CD4-positive, alpha-beta memory T cell (primary cell): Measurements from ENCODE around the gene GALNT18. TPM values are rescaled to one million over a fixed set of nuclear protein-coding genes. Genes with fewer than 3 reads are reported as not detected.

Source experiments
- CTCF ChIA-PET: fragments of 350-600 bp; sonication (Branson Sonifier 250); formaldehyde crosslinking; loops from one replicate; lab custom pipeline; 2021; ENCODE audit warnings: inconsistent platforms; ENCODE audit not compliant: partially characterized antibody; lab: Charles Lee
- POLR2A ChIA-PET: fragments of 350-600 bp; sonication (Branson Sonifier 250); formaldehyde crosslinking; loops from one replicate; lab custom pipeline; 2021; ENCODE audit not compliant: partially characterized antibody; lab: Charles Lee
- DNase-seq, 5 donors: peaks; one replicate each; pipeline versions ENCODE4 v3.0.0 to v3.0.0-alpha.2; 2020 to 2022; ENCODE audit warnings: mixed read lengths in 1 of 5
- H3K27ac ChIP-seq: one replicate; pipeline ENCODE4 v1.7.0; 2013; ENCODE audit warnings: low read depth, low read length
- H3K27me3 ChIP-seq: 2 replicates; pipeline ENCODE4 v1.7.0; 2013; ENCODE audit warnings: mild to moderate bottlenecking, low read length, moderate library complexity; ENCODE audit not compliant: insufficient read depth
- H3K36me3 ChIP-seq: 2 replicates; pipeline ENCODE4 v1.7.0; 2013; ENCODE audit warnings: mild to moderate bottlenecking, low read length, moderate library complexity; ENCODE audit not compliant: insufficient read depth
- H3K4me1 ChIP-seq: 2 replicates; pipeline ENCODE4 v1.7.0; 2013; ENCODE audit warnings: mild to moderate bottlenecking, low read length, moderate library complexity; ENCODE audit not compliant: insufficient read depth
- H3K4me3 ChIP-seq, 2 donors: one replicate each; pipeline ENCODE4 v1.7.0; 2013; ENCODE audit warnings: low read length in 2 of 2, mild to moderate bottlenecking in 1 of 2
- H3K9me3 ChIP-seq, 2 donors: one replicate each; pipeline ENCODE4 v1.7.0; 2013; ENCODE audit warnings: low read length in 2 of 2, control low read depth in 1 of 2; ENCODE audit not compliant: control insufficient read depth in 1 of 2
- H3K27ac Mint-ChIP-seq, 7 donors: one replicate each; pipeline ENCODE4 v1.8.0; 2020 to 2021; ENCODE audit warnings: mixed read lengths in 7 of 7, mild to moderate bottlenecking in 6 of 7, inconsistent platforms in 3 of 7, moderate library complexity in 3 of 7
- H3K27me3 Mint-ChIP-seq, 2 donors: one replicate each; pipeline ENCODE4 v1.8.0; 2020 to 2021; ENCODE audit warnings: mixed read lengths in 2 of 2
- H3K36me3 Mint-ChIP-seq, 2 donors: one replicate each; pipeline ENCODE4 v1.8.0; 2020 to 2021; ENCODE audit warnings: mixed read lengths in 2 of 2, inconsistent platforms in 1 of 2, mild to moderate bottlenecking in 1 of 2
- H3K4me1 Mint-ChIP-seq, 4 donors: one replicate each; pipeline ENCODE4 v1.8.0; 2020 to 2021; ENCODE audit warnings: mixed read lengths in 4 of 4, mild to moderate bottlenecking in 1 of 4
- H3K4me3 Mint-ChIP-seq, 8 donors: one replicate each; pipeline ENCODE4 v1.8.0; 2020 to 2021; ENCODE audit warnings: mixed read lengths in 8 of 8, mild to moderate bottlenecking in 7 of 8, moderate library complexity in 6 of 8, inconsistent platforms in 3 of 8
- H3K9me3 Mint-ChIP-seq, 8 donors: one replicate each; pipeline ENCODE4 v1.8.0; 2020 to 2021; ENCODE audit warnings: mixed read lengths in 8 of 8, mild to moderate bottlenecking in 5 of 8, inconsistent platforms in 3 of 8, moderate library complexity in 1 of 8
- intact Hi-C: fragments of 100-400 bp; cut with micrococcal nuclease; formaldehyde crosslinking; loops from one replicate; pipeline ENCODE4 v1.15.1; 2023
- polyA plus RNA-seq, 2 donors: library from polyadenylated mRNA; unstranded; fragments of 300-500 nt; fragmentation: Illumina TruSeq; gene quantifications; one replicate each; pipeline ENCODE4 v1.2.3, GENCODE V29; 2021
- total RNA-seq, 2 experiments: library from RNA; stranded (reverse); gene quantifications; one replicate each; pipeline ENCODE4 v1.2.3, GENCODE V29; 2021

GALNT18 gene
- total and polyA plus RNA-seq, 4 experiments from 2014 or later = not detected

DNA sequence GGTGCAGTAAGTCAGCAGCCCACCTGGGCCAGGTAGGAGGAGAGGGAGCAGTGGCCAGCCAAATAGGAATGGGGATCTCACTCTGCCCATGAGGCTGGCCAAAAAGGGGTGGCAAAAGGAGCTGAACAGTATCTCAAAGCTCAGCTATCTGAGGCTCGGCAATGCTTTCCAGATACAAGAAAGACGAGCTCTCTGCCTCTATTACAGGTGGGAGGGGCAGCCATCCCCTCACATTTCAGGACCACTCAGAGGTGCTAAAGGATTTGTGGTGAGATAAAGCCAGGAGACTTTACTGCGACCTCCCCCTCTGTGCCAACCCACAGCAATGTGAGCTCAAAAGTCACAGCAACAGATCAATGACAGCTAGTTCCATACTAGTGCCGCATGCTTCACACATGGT, 42.1 kb upstream of the GALNT18 start:
- H3K27ac ChIP-seq = no peak overlapping the region
- POLR2A ChIA-PET = no interaction called here
- no peak overlapping the region for H3K27ac Mint-ChIP-seq
- H3K9me3 ChIP-seq = no peaks in the 10 kb centered on the region
- H3K9me3 Mint-ChIP-seq = peaks cover 0 to 2% (median 0%) of the 10 kb centered on the region in 8 donors
- H3K36me3 Mint-ChIP-seq = no peaks in the 10 kb centered on the region
- no peaks in the 10 kb centered on the region for H3K4me1 Mint-ChIP-seq
- H3K36me3 ChIP-seq = no peaks in the 10 kb centered on the region
- no peaks in the 10 kb centered on the region for H3K4me1 ChIP-seq
- intact Hi-C loops = no loop called here
- H3K27me3 Mint-ChIP-seq = peaks cover 11 to 24% of the 10 kb centered on the region in 2 donors
- H3K27me3 ChIP-seq = no peaks in the 10 kb centered on the region
- no peak overlapping the region for H3K4me3 Mint-ChIP-seq
- no peak overlapping the region for H3K4me3 ChIP-seq
- CTCF ChIA-PET = interaction anchor here (1.0 to 1.2 kb wide), 2 partner anchors 12 to 636 kb away, joined by 3 read pairs; no protein-coding TSS in a partner anchor
- no peak for DNase-seq

DNA sequence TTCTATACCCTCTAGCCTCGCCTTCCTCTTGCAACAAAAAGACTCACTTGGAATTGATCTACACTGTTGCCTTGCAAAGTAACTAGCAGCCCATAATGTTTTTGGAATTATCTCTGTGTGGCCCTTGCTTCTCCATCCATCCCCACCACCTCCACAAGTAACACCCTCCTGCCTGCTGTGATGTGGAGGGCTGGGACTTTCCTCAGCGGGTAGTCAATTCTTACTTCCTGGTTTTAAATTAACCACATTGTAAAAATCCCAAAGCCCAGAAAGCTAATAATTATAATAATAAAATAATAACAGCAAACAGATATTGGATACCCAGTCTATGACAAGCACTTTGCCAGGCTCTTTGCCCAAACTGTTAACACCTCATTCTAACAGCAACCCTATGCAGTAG, 40.8 kb upstream of the GALNT18 start:
- no peak for DNase-seq
- Mint-ChIP-seq H3K4me1 (no peaks in the 10 kb centered on the region), H3K9me3 (peaks cover 0 to 2% (median 0%) of the 10 kb centered on the region in 8 donors), H3K27ac (no peak overlapping the region), H3K36me3 (no peaks in the 10 kb centered on the region), H3K4me3 (no peak overlapping the region), H3K27me3 (peaks cover 11 to 21% of the 10 kb centered on the region in 2 donors)
- intact Hi-C loops = no loop called here
- H3K36me3 ChIP-seq = no peaks in the 10 kb centered on the region
- no peak overlapping the region for H3K4me3 ChIP-seq
- H3K27me3 ChIP-seq = no peaks in the 10 kb centered on the region
- H3K27ac ChIP-seq = no peak overlapping the region
- CTCF ChIA-PET = no interaction called here
- no peaks in the 10 kb centered on the region for H3K9me3 ChIP-seq
- no peaks in the 10 kb centered on the region for H3K4me1 ChIP-seq
- POLR2A ChIA-PET = no interaction called here

DNA sequence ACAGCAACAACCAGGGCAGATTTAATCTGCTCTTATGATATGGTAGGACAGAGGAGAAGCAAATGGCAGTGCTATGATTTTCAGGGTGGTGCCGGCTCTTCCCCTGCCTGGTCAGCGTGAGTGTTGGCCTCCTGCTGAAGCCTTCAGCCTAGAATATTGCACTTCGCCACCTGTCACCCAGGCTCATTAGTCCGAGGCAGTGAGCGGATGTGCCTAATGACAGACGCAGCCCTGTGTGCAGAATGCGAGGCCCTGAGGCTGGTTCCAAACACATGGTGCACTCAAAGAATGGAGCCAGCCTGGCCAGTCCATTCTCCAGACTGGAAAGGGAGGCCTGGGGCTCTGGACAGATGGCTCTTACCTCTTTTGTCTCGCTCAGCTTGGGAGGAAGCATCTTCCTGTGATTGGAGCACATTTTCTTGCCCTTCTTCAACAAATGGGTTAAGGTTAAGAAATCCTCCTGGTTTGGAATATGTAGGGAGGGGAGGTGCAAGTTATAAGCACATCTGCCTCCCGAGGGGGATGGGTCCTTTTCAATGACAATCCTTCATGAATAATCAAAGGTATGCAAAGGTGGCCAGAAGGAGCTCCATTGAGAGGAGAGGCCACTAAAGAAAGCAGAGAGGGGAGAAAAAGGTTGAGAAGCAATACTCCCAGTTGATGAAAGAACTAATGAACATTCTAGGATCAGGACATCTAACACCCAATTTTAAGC, 39.7 kb upstream of the GALNT18 start:
- POLR2A ChIA-PET = no interaction called here

DNA sequence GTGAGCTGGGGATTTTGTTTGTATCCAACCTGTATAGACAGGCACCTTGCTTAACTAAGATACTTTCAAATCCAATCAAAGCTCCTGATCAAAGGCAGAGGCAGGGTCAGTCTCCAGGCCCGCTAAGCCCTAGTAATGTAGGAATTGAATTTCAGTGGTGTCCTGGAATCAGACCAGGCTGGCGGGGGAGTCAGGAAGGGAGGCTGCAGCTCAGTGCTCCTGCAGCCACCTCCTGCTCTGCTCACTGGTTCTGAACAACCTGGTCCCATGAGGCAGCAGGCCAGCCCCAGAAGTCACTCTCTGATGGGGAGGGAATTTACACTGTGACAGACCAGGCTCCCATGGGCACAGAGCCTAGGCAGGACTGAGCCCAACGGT, 38.5 kb upstream of the GALNT18 start:
- Mint-ChIP-seq H3K4me3 (no peak overlapping the region), H3K27me3 (peaks cover 3 to 15% of the 10 kb centered on the region in 2 donors), H3K9me3 (no peaks in the 10 kb centered on the region), H3K36me3 (no peaks in the 10 kb centered on the region), H3K27ac (no peak overlapping the region), H3K4me1 (no peaks in the 10 kb centered on the region)
- intact Hi-C loops = no loop called here
- Histone ChIP-seq H3K4me3 (no peak overlapping the region), H3K27me3 (no peaks in the 10 kb centered on the region), H3K27ac (no peak overlapping the region), H3K4me1 (no peaks in the 10 kb centered on the region), H3K36me3 (no peaks in the 10 kb centered on the region), H3K9me3 (no peaks in the 10 kb centered on the region)
- CTCF ChIA-PET = no interaction called here
- DNase-seq = no peak
- POLR2A ChIA-PET = no interaction called here

More for the DNA sequence above, 39.7 kb upstream of the GALNT18 start:
- Mint-ChIP-seq H3K27me3 (peaks cover 5 to 16% of the 10 kb centered on the region in 2 donors), H3K36me3 (no peaks in the 10 kb centered on the region), H3K4me1 (no peaks in the 10 kb centered on the region), H3K27ac (no peak overlapping the region), H3K9me3 (peaks cover 0 to 2% (median 0%) of the 10 kb centered on the region in 8 donors), H3K4me3 (no peak overlapping the region)
- Histone ChIP-seq H3K36me3 (no peaks in the 10 kb centered on the region), H3K4me3 (no peak overlapping the region), H3K27me3 (no peaks in the 10 kb centered on the region), H3K4me1 (no peaks in the 10 kb centered on the region), H3K9me3 (no peaks in the 10 kb centered on the region), H3K27ac (no peak overlapping the region)
- no peak for DNase-seq
- CTCF ChIA-PET = no interaction called here
- intact Hi-C loops = no loop called here

DNA sequence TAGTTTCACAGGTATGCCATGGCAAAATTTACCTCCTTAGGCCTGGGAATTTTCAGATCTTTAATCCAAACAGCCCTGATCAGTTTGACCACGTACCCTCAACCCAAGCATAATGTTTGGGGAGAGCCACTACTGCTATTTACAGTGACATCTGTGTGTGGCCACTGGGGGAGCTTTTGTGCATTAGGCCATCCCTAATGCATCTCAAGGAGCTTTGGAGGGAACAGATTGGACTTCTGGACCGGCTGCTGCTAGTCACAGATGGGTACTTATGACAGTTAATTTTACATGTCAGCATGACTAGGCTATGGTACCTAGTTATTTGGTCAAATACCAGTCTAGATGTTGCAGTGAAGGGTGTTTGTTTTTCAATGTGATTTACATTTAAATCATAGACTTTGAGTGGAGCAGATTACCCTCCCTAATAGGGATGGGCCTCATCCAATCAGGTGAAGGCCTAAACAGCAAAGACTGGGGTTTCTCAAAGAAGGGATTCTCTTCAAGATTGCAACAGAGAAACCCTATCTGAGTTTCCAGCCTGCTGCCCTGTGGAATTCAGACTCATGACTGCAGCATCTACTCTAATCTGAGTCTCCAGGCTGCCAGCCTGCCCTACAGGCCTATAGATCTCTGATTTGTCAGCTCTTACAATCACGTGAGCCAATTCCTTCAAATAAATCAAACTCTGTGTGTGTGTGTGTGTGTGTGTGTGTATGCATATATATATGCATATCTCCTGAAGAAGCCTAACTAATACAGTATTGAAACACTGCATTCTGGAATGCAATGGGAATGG, 38.0 kb upstream of the GALNT18 start:
- Mint-ChIP-seq H3K27me3 (peaks cover 5 to 14% of the 10 kb centered on the region in 2 donors), H3K4me1 (no peaks in the 10 kb centered on the region), H3K4me3 (no peak overlapping the region), H3K9me3 (no peaks in the 10 kb centered on the region), H3K36me3 (no peaks in the 10 kb centered on the region), H3K27ac (no peak overlapping the region)
- ChIA-PET POLR2A (no interaction called here), CTCF (no interaction called here)
- Histone ChIP-seq H3K36me3 (no peaks in the 10 kb centered on the region), H3K4me1 (no peaks in the 10 kb centered on the region), H3K27me3 (no peaks in the 10 kb centered on the region), H3K9me3 (no peaks in the 10 kb centered on the region), H3K27ac (no peak overlapping the region), H3K4me3 (no peak overlapping the region)
- DNase-seq = no peak
- intact Hi-C loops = no loop called here

DNA sequence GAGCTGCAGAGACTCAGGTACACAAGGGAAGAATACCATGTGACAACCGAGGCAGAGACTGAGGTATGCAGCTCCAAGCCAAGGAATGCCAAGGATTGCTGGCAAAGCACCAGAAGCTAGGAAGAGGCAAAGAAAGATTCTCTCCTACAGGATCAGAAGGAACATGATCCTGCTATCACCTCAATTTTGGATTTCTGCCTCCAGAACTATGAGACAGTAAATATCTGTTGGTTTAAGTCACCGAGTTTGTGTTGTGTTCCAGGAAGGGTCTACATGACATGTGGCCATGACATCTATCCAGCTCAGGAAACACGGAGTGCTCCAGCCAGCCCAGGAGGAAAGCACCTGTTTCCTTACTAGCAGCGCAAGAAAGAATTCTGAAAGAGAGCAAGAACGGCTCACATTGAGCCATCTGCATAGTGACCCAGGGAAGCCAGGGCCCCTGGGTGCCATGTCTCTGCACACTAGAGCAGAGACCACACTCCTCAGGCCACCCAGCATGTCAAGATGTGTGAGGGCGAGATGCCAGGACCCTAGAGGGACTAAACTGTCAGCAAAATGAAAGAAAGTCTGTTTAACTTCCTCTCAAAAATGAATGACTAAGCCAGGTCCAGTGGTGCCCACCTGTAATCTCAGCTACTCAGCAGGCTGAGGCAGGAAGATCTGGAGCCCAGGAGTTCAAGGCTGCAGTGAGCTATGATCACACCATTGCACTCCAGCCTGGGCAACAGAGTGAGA, 35.6 kb upstream of the GALNT18 start:
- Mint-ChIP-seq H3K9me3 (peaks cover 0 to 1% (median 0%) of the 10 kb centered on the region in 8 donors), H3K4me1 (no peaks in the 10 kb centered on the region), H3K27me3 (peaks cover 11 to 13% of the 10 kb centered on the region in 2 donors), H3K36me3 (no peaks in the 10 kb centered on the region), H3K4me3 (no peak overlapping the region), H3K27ac (no peak overlapping the region)
- ChIA-PET CTCF (no interaction called here), POLR2A (no interaction called here)
- Histone ChIP-seq H3K9me3 (no peaks in the 10 kb centered on the region), H3K4me1 (no peaks in the 10 kb centered on the region), H3K36me3 (no peaks in the 10 kb centered on the region), H3K4me3 (no peak overlapping the region), H3K27ac (no peak overlapping the region), H3K27me3 (peaks cover 4% of the 10 kb centered on the region)
- DNase-seq = no peak
- intact Hi-C loops = no loop called here

DNA sequence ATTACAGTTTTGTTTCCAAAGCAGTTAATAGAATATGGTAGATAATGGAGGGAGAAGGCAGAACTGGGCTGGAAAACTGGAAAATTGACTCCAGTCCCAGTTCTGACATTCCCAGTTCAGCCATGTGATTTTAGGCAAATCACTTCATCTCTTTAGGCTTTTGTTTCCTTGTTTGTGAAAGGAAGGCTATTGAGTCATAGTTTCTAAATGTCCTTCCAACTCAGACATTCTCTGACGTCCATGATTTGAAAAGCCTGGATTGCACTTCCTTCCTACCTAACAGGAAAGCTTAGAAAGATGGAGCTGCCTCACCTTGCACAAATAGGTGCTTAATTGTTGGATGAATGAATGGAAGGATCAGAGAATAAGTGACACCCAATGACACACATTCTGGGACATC, 19.8 kb upstream of the GALNT18 start:
- POLR2A ChIA-PET = no interaction called here
- no peaks in the 10 kb centered on the region for H3K27me3 ChIP-seq
- no peaks in the 10 kb centered on the region for H3K36me3 ChIP-seq
- no peaks in the 10 kb centered on the region for H3K4me1 Mint-ChIP-seq
- peaks cover 0 to 16% (median 11%) of the 10 kb centered on the region in 8 donors for H3K9me3 Mint-ChIP-seq
- H3K27me3 Mint-ChIP-seq = peaks cover 20 to 24% of the 10 kb centered on the region in 2 donors
- H3K27ac Mint-ChIP-seq = no peak overlapping the region
- no peaks in the 10 kb centered on the region for H3K9me3 ChIP-seq
- no peak for DNase-seq
- H3K4me3 Mint-ChIP-seq = no peak overlapping the region
- no peak overlapping the region for H3K27ac ChIP-seq
- CTCF ChIA-PET = no interaction called here
- H3K4me1 ChIP-seq = no peaks in the 10 kb centered on the region
- no peak overlapping the region for H3K4me3 ChIP-seq
- intact Hi-C loops = no loop called here
- H3K36me3 Mint-ChIP-seq = peaks cover 0 to 2% of the 10 kb centered on the region in 2 donors
